Endodermal cell (in vitro differentiated cells): ENCODE data around the gene SMOC2. TPM values are rescaled to one million over a fixed set of nuclear protein-coding genes. Genes with fewer than 3 reads are reported as not detected.

ENCODE experiments used
- DNase-seq: peaks from one replicate; pipeline ENCODE4 v3.0.0-alpha.2; 2017
- H3K27ac ChIP-seq: 2 replicates; pipeline ENCODE4 v1.5.1; 2013; ENCODE audit warnings: mild to moderate bottlenecking, low read depth, low read length, moderate library complexity
- H3K27me3 ChIP-seq: 2 replicates; pipeline ENCODE4 v1.6.1; 2013; ENCODE audit warnings: mild to moderate bottlenecking, low read length, moderate library complexity; ENCODE audit not compliant: insufficient read depth, control insufficient read depth, poor library complexity, severe bottlenecking
- H3K36me3 ChIP-seq: 2 replicates; pipeline ENCODE4 v1.7.0; 2013; ENCODE audit warnings: mild to moderate bottlenecking, low read length, moderate library complexity; ENCODE audit not compliant: control insufficient read depth, insufficient read depth
- H3K4me1 ChIP-seq: one replicate; pipeline ENCODE4 v1.7.0; 2013; ENCODE audit warnings: low read length; ENCODE audit not compliant: control insufficient read depth, insufficient read depth
- H3K4me3 ChIP-seq: 2 replicates; pipeline ENCODE4 v1.5.1; 2013; ENCODE audit warnings: mild to moderate bottlenecking, low read length, moderate library complexity
- H3K9ac ChIP-seq: 2 replicates; pipeline ENCODE4 v1.6.1; 2013; ENCODE audit warnings: mild to moderate bottlenecking, low read length, moderate library complexity; ENCODE audit not compliant: poor library complexity, severe bottlenecking; ENCODE audit errors: extremely low read depth
- H3K9me3 ChIP-seq: 2 replicates; pipeline ENCODE4 v1.6.1; 2013; ENCODE audit warnings: mild to moderate bottlenecking, low read length, moderate library complexity; ENCODE audit not compliant: control insufficient read depth
- H3K27ac Mint-ChIP-seq: 2 replicates; pipeline ENCODE4 v1.8.0; 2020; ENCODE audit warnings: mixed read lengths
- H3K27me3 Mint-ChIP-seq: 2 replicates; pipeline ENCODE4 v1.8.0; 2021; ENCODE audit warnings: mild to moderate bottlenecking, mixed read lengths; ENCODE audit not compliant: insufficient read depth
- H3K36me3 Mint-ChIP-seq: 2 replicates; pipeline ENCODE4 v1.8.0; 2020; ENCODE audit warnings: low read depth, mixed read lengths
- H3K4me1 Mint-ChIP-seq: 2 replicates; pipeline ENCODE4 v1.8.0; 2020; ENCODE audit warnings: mixed read lengths
- H3K4me3 Mint-ChIP-seq: 2 replicates; pipeline ENCODE4 v1.8.0; 2020; ENCODE audit warnings: mild to moderate bottlenecking, moderate library complexity, mixed read lengths
- H3K9me3 Mint-ChIP-seq: 2 replicates; pipeline ENCODE4 v1.8.0; 2020; ENCODE audit warnings: mild to moderate bottlenecking, mixed read lengths
- CTCF ChIP-seq: fragments of 200-600 bp; sonication (generic); conservative IDR thresholded peaks from 2 replicates; pipeline ENCODE4 v1.5.0; 2021; ENCODE audit warnings: antibody characterized with exemption, mild to moderate bottlenecking
- WGBS, 2 experiments: methylation state at CpG; one replicate each; pipeline versions ENCODE4 v1.1.5 to v1.1.7; 2013; ENCODE audit warnings: missing lambda C conversion rate in 2 of 2, mixed read lengths in 1 of 2; ENCODE audit not compliant: insufficient coverage in 1 of 2, insufficient read length in 1 of 2; 5-methylcytosine and 5-hydroxymethylcytosine counted together
- total RNA-seq, 2 donors: library from RNA; stranded (reverse); fragmentation: NEBNext Ultra II Directional in 1 of 2; extraction: Animal tissue kit (Norgen Biotek cat#: 25700) in 1 of 2; gene quantifications; 2 replicates in 1 of 2; 3 replicates in 1 of 2; pipeline ENCODE4 v1.2.1, GENCODE V29; 2021

Gene SMOC2
- total RNA-seq, 2 donors from 2014 or later = 0.20 TPM; not detected in 1

- Mint-ChIP-seq H3K27ac (no peak overlapping the region), H3K4me1 (no peaks in the 10 kb centered on the region), H3K36me3 (no peaks in the 10 kb centered on the region), H3K27me3 (peaks cover 4% of the 10 kb centered on the region), H3K9me3 (no peaks in the 10 kb centered on the region), H3K4me3 (no peak overlapping the region)
- Histone ChIP-seq H3K4me3 (no peak overlapping the region), H3K9ac (no peak overlapping the region), H3K9me3 (no peaks in the 10 kb centered on the region), H3K4me1 (no peaks in the 10 kb centered on the region), H3K27me3 (no peaks in the 10 kb centered on the region), H3K36me3 (no peaks in the 10 kb centered on the region), H3K27ac (no peak overlapping the region)
- WGBS, 2 experiments = 72 to 78% methylated on average over 7 of the region's 7 CpGs
- no peak for DNase-seq
- no peak for TF ChIP-seq CTCF
These were observed 9.9 kb downstream of the SMOC2 start for GRCh38 chr6:168450917-168451316.

- no peaks in the 10 kb centered on the region for H3K9me3 Mint-ChIP-seq
- Histone ChIP-seq H3K4me1 (no peaks in the 10 kb centered on the region), H3K27me3 (no peaks in the 10 kb centered on the region), H3K9me3 (no peaks in the 10 kb centered on the region), H3K4me3 (no peak overlapping the region), H3K36me3 (no peaks in the 10 kb centered on the region), H3K9ac (no peak overlapping the region), H3K27ac (no peak overlapping the region)
- no peak overlapping the region for H3K4me3 Mint-ChIP-seq
- H3K27ac Mint-ChIP-seq = no peak overlapping the region
- peaks cover 4% of the 10 kb centered on the region for H3K27me3 Mint-ChIP-seq
- 60 to 66% methylated on average over 1 to 3 of the region's 5 CpGs for whole genome bisulfite sequencing, 2 experiments
- no peaks in the 10 kb centered on the region for H3K4me1 Mint-ChIP-seq
- TF ChIP-seq CTCF = peak; percentile 76
- DNase-seq = peak; percentile 78
- no peaks in the 10 kb centered on the region for H3K36me3 Mint-ChIP-seq
These were observed 11.0 kb downstream of the SMOC2 start for GRCh38 chr6:168451805-168452517.

GRCh38 chr6:168452685-168453377 lies 11.8 kb downstream of the SMOC2 start:
- H3K36me3 ChIP-seq = no peaks in the 10 kb centered on the region
- no peak overlapping the region for H3K9ac ChIP-seq
- H3K27ac ChIP-seq = peak overlapping the region; percentile 47
- no peak overlapping the region for H3K4me3 ChIP-seq
- no peaks in the 10 kb centered on the region for H3K27me3 ChIP-seq
- Mint-ChIP-seq H3K9me3 (no peaks in the 10 kb centered on the region), H3K27me3 (peaks cover 4% of the 10 kb centered on the region), H3K4me1 (peaks cover 2% of the 10 kb centered on the region), H3K36me3 (no peaks in the 10 kb centered on the region), H3K4me3 (no peak overlapping the region), H3K27ac (no peak overlapping the region)
- H3K4me1 ChIP-seq = no peaks in the 10 kb centered on the region
- TF ChIP-seq CTCF = no peak
- WGBS, 2 experiments = 78 to 88% methylated on average over 8 to 18 of the region's 18 CpGs
- no peak for DNase-seq
- no peaks in the 10 kb centered on the region for H3K9me3 ChIP-seq
